NCI-H460 (cell line): ENCODE measurements around the gene SPCS1. TPM values are rescaled to one million over a fixed set of nuclear protein-coding genes. Genes with fewer than 3 reads are reported as not detected.

Source experiments
- DNase-seq: peaks from one replicate; pipeline ENCODE4 v3.0.0-alpha.2; 2016; ENCODE audit warnings: low read depth; ENCODE audit errors: extremely low read depth
- total RNA-seq: library from RNA; depleted of rRNA; stranded (reverse); fragments of >200 nt; shearing (Covaris generic); gene quantifications from 2 replicates; pipeline ENCODE4 v1.2.3, GENCODE V29; 2014

SPCS1 gene
- total RNA-seq, 1 experiment from 2014 or later: 172 TPM

- DNase-seq: no peak
Measured at GRCh38 chr3:52694528-52695189, 11.2 kb upstream of the SPCS1 start.

- no peak for DNase-seq
Measured at GRCh38 chr3:52695798-52696671, 9.9 kb upstream of the SPCS1 start.

DNA sequence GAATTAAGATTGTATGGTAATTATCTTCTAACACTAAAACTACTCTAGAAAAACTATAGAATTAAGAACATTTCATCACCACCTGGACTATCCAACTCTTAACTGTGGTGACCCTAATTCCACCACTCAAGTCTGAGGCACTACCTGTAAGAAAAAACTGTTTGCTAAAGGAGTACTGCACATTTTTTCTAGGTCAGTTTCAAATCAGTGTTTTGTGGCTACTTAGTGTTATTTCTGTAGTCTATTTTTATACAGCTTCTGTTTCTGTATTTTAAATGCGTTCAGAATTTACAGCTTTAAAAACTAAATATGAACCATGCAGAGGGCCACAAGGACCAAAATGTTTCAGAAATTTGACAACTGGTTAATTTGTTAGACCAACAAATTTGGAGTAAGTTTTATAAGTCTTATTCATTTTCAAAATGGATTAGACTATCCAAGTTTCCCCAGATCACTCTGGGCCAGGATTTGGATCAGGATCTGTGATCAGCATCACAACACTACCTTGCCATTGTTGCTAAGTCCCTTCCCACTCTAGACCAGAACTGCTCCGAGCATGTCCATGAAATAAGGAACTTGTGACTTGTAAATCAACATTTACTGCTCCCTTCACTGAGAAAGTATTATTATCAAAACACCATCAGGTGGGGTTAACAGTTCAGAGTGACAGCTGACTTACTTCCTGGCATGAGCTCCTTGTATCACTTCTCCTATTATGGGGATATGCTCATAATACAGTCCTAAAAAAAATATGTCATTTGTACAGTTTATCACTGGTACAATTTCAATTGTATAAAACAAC lies 8.9 kb upstream of the SPCS1 start:
- no peak for DNase-seq

DNA sequence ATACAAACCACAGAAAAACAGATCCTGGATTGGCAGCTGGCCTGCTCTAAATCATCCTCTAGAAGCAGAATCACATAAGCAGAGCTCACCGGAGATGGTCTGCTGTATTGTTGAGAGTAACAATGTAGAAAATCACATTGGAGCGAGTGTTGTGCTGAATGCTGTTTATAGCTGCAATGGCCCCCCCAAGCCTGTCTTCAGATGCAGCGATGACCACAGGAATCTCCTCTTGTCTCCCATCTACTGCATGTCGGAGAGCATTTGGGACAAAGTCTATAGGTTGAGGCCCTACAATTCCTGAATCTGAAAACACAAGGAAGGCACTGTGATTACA lies 8.3 kb upstream of the SPCS1 start:
- DNase-seq: no peak

GRCh38 chr3:52703341-52703740 lies 2.6 kb upstream of the SPCS1 start:
- no peak for DNase-seq

DNA sequence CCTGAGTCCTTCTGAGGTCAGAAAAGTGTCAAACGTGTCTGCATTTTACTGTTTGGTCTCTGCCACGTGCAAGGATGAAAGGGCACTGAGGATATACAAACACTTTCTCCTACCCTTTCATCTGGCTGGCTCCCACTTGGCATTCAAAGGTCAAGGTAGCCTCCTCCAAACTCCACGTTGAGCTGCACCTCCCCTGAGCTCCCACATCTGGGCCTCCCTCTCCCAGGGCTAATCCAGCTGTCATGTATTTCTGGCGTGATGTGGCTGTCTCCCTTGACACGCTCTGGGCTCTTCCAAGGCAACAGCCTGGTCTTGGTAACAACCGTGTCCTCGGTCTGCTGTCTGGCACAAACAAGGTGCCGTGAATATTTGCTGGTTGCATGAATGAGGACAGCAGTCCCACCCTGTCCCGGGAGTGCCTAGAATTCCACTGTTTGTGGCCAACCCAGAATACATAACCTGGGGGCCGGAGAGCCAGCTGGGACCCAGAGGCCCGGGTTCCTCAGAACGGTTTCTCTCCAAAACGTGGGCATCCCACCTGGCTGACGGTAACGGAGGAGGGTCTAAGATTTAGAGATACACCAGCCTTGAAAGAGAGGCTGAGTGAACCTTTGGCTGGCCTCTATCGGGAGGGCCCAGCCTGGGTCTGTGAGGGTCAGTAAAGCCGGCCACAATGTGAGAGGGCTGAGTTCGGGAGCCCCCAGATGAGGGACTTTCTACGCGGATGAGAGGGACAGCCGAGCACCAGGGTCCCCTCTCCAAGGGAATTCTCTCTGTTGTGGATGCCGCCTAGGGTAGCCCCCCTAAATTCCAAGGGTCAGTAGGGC lies 1.1 kb upstream of the SPCS1 start:
- no peak for DNase-seq

DNA sequence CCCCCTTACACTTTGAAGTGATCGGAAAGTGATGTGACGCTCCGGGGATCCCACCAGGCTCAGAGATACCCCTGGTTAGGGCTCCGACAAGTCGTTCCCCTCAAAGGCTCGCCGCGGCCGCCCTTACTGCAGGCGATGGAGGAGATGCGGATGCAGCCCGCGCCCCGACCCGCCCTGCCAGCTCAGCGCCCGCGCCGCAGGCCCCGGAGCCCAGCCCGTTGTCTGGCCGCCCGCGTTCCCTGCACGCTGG lies 543 bp upstream of the SPCS1 start:
- DNase-seq: no peak

- no peak for DNase-seq
Measured at GRCh38 chr3:52707585-52707984, 1.7 kb downstream of the SPCS1 start.

DNA sequence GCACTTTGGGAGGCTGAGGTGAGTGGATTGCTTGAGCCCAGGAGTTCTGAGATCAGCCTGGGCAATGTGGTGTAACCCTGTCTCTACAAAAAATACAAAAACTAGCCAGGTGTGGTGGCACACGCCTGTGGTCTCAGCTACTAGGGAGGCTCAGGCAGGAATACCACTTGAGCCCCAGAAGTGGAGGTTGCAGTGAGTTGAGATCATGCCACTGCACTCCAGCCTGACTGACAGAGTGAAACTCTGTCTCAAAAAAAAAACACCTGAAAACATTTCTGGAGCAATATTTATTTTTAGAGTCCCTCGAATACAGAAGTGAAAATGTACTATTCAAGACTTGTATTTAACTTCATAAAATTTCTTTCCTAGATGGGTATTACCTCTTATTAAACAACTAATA lies 4.6 kb downstream of the SPCS1 start:
- DNase-seq: no peak

DNA sequence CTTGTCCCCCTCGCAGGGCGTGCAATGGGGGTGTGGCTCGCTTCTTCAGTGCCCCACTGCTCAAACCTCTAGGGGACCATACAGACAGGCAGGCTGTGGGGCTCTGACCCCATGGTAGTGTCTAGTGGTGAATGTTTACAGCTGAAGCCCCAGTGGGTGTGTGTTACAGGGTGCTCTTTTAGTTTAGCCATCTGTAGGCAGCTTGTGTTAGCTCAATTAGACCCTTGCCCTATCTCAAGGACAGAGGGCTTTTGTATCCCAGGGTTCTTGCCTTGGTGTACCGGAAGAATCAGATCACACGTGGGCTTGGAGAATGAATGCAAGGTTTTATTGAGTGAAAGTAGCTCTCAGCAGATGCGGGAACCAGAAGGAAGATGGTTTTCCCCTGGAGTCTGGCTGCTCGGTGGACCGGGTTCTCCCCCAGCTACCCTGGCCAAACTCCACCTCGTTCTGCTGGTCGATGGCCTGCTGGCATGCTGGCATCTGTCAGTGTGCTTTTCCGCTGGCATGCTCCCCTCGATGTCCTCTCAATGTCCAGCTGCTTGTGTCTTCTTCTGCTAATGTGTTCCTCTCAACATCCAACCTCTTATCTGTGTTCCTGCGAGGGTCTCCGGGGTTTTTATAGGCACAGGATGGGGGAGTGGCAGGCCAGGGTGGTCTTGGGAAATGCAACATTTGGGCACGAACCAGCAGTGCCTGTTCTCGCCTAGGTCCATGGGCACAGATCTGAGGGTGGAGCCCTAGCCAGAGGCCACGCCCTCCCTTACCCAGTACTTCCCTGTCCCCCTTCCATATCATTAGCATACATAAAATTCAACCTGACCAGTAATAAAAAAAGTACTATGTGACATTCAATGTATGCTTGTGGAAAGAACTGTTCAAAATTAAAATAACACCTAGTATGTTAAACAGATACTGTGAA lies 6.6 kb downstream of the SPCS1 start:
- DNase-seq: no peak

DNA sequence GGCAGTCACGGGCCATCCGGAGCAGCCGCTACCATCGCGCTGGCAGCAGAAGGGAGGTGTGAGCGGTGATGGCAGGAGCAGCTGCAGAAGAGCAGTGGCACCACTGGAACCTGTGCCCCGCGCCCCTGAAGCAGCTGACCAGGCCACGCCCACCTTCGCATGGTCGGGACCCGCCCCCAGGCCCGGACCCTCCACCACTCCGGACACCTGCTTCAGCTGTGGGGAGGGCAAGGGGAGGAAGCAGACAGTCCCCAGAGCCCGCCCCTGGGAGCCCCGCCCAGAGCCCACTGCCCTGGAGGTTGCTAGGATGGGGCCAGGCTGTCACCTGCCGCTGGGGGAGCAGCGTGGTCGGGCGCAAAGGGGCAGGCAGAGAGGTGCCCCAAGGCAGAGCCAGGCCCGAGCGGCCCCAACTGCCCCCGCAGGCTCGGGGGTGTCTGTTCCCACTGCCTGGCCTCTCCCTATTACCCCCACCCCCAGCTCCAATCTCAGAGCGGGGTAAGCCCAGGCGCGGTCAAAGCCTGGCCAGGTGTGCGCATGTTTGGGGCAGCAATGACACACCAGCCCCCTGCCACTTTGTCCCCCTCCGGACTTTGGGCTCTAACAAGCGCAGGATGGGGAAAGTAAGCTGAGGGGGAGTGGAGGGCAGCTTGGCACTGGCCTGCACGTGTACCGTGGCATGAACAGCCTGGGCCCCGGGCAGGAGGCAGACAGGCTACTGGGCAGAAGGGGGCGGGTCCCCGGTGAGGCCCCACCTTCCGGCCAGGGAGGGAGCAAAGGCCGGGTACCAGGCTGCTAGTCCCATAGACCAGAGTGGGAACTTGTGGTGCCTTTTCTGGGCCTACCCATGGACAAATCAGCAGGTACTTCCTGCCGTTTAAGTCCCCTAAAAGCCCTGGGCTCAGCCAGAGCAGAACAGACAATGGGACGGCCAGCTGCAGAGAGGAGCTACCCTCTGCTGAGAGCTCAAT lies 8.7 kb downstream of the SPCS1 start:
- no peak for DNase-seq

DNA sequence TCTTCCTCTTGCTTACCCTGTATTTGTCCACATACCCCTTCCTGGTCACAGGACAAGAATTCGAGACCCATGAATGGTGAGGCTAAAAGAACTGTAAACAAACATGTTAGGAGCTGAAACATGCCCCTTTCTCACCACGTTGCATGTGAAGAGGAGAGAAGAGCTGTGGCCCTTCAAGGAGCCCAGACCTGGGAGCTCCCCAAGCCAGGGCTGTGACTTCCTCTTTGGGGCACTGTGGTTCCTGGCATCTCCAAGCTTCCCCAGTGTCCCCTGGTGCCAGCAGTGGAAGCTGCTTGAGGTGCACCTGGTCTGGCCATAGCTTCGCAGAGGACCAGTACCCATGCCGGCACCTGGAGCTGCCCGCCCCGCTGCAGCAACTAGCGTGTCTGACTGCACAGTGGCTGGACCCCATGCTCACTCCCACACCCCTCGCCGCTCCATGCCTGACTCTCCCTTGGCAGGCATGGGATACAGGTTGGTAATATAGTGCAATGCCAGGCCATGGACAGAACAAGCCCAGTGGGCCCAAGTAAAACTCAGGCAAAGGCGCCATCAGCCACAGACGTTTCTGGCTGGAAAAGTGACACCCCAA lies 9.9 kb downstream of the SPCS1 start:
- DNase-seq: no peak

- DNase-seq: no peak
Measured at GRCh38 chr3:52719618-52720017, 13.7 kb downstream of the SPCS1 start.

GRCh38 chr3:52721002-52721729 lies 15.3 kb downstream of the SPCS1 start:
- DNase-seq: no peak

DNA sequence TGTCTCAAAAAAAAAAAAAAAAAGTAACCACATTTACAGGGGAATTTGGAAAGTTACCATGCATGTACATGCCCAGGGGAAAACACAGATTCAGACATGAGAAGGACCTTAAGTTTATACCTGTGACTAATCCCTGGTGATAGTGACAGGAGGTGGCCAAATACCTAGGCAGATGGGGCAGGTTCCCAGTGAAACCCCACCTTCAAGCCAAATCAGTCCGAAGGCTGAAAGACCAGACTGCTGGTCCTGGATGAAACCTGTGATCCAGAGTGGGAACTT lies 15.8 kb downstream of the SPCS1 start:
- DNase-seq: no peak

- no peak for DNase-seq
Measured at GRCh38 chr3:52722491-52722890, 16.6 kb downstream of the SPCS1 start.

DNA sequence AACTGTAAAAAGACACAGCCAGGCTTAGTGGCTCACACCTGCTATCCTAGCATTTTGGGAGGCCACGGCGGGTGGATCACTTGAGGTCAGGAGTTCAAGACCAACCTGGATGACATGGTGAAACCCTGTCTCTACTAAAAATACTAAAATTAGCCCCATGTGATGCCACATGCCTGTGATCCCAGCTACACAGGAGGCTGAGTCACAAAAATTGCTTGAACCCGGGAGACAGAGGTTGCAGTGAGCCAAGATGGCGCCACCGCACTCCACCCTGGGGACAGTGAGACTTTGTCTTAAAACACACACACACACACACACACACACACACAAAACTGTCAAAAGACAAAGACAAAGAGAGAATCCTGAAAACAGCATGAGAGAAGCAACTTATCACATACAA lies 18.0 kb downstream of the SPCS1 start:
- DNase-seq: no peak

DNA sequence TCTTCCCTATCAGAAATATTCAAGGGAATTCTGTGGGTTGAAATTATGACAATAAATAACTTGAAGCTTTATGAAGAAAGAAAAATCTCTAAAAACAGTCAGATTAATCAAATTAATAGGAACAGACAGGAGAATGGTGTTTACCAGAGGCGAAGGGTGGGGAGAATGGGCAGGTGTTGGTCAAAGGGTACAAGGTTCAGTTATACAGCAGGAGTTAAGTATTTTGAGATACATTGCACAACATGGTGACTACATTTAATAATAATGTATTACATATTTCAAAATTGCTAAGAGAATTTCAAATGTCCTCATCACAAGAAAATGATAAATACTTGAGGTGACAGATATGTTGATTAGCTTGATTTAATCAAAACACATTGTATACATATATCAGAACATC lies 18.6 kb downstream of the SPCS1 start:
- no peak for DNase-seq
